Naive B cell (primary cell): ENCODE measurements around the gene PAK6. TPM values are rescaled to one million over a fixed set of nuclear protein-coding genes. Genes with fewer than 3 reads are reported as not detected.

Experiments used
- ATAC-seq, 2 donors: fragments of 150-1000 bp; cut with Tn5 transposase; 2 replicates each; pipeline ENCODE4 v1.10.0; 2021; ENCODE audit warnings: low read depth in 2 of 2, mild to moderate bottlenecking in 2 of 2, moderate library complexity in 2 of 2
- DNase-seq: peaks from one replicate; pipeline ENCODE4 v3.0.0; 2022
- H3K27ac Mint-ChIP-seq, 6 donors: one replicate each; pipeline ENCODE4 v1.8.0; 2020 to 2022; ENCODE audit warnings: mild to moderate bottlenecking in 6 of 6, mixed read lengths in 6 of 6, moderate library complexity in 5 of 6, inconsistent platforms in 2 of 6
- H3K27me3 Mint-ChIP-seq, 3 donors: one replicate each; pipeline ENCODE4 v1.8.0; 2021 to 2022; ENCODE audit warnings: mixed read lengths in 3 of 3, mild to moderate bottlenecking in 1 of 3
- H3K36me3 Mint-ChIP-seq, 2 donors: one replicate each; pipeline ENCODE4 v1.8.0; 2020 to 2022; ENCODE audit warnings: mixed read lengths in 2 of 2, inconsistent platforms in 1 of 2, mild to moderate bottlenecking in 1 of 2
- H3K4me1 Mint-ChIP-seq, 3 donors: one replicate each; pipeline ENCODE4 v1.8.0; 2020 to 2022; ENCODE audit warnings: mixed read lengths in 3 of 3, inconsistent platforms in 1 of 3, mild to moderate bottlenecking in 1 of 3, moderate library complexity in 1 of 3
- H3K4me3 Mint-ChIP-seq, 8 donors: one replicate each; pipeline ENCODE4 v1.8.0; 2020 to 2022; ENCODE audit warnings: mild to moderate bottlenecking in 8 of 8, mixed read lengths in 8 of 8, moderate library complexity in 8 of 8, inconsistent platforms in 2 of 8
- H3K9me3 Mint-ChIP-seq, 7 donors: one replicate each; pipeline ENCODE4 v1.8.0; 2020 to 2022; ENCODE audit warnings: mixed read lengths in 7 of 7, mild to moderate bottlenecking in 5 of 7, inconsistent platforms in 2 of 7, moderate library complexity in 1 of 7
- polyA plus RNA-seq, 6 donors: library from polyadenylated mRNA; unstranded; fragments of 300-500 nt; fragmentation: Illumina TruSeq; gene quantifications; one replicate each; pipeline ENCODE4 v1.2.3, GENCODE V29; 2021; ENCODE audit warnings: low read depth in 6 of 6

Gene PAK6
- polyA plus RNA-seq, 6 donors from 2014 or later: not detected

DNA sequence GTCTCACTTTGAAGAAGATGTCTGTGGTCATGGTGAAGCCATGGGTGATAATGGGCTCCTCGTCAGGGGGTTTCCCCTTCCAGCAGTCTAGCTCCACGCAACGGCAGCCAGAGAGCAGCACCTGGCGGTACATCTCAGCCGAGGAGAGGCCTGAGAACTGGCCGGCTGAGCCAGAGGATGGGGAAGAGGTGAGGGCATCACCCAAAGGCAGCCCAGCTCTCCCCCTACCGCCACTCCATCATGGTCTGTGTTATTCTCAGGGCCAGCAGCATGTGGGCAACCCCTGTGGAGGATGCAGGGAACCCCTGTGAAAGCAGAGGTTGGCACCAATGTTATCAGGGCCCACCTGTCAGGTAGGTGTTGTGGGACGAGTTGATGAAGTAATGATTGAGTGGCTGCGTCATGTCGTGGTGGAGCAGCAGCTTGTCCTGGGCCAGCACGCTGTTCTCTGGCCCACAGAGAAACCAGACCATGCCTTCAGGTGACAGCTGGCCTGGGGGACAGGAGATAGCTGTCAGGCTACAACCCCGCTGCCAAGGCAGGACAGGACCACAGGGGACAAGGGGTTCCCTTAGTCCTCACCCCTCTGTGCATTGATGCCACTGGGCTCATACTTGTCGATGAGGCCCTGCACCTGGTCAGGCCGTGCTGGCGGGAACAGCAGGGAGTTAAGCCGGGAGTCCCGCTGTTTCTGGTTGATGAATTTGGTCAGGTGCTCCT lies 59.5 kb downstream of the PAK6 start:
- Mint-ChIP-seq H3K4me3 (no peak overlapping the region), H3K4me1 (peaks cover 2 to 20% (median 9%) of the 10 kb centered on the region in 3 donors), H3K27me3 (no peaks in the 10 kb centered on the region), H3K9me3 (peaks cover 0 to 15% (median 6%) of the 10 kb centered on the region in 7 donors), H3K27ac (no peak overlapping the region), H3K36me3 (peaks cover 18 to 52% of the 10 kb centered on the region in 2 donors)
- ATAC-seq (no peak), DNase-seq (no peak)

DNA sequence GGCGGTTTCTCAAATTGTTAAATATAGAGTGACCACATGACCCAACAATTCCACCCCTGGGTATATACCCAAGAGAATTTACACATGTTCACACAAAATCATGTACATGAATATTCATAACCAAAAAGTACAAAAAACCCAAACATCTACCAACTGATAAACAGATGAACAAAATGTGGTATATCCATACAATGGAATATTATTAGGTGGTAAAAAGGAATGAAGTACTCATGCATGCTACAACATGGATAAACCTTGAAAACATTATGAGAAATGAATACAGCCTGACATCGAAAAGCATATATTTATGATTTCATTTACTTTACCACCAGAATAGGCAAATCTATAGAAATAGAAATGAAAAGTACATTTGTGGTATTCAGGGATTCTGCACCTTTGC lies 61.5 kb downstream of the PAK6 start:
- H3K27ac Mint-ChIP-seq: no peak overlapping the region
- ATAC-seq: no peak
- DNase-seq: no peak
- no peaks in the 10 kb centered on the region for H3K27me3 Mint-ChIP-seq
- no peak overlapping the region for H3K4me3 Mint-ChIP-seq
- H3K4me1 Mint-ChIP-seq: peaks cover 18 to 35% (median 24%) of the 10 kb centered on the region in 3 donors
- H3K36me3 Mint-ChIP-seq: peaks cover 18 to 56% of the 10 kb centered on the region in 2 donors
- H3K9me3 Mint-ChIP-seq: peaks cover 0 to 15% (median 6%) of the 10 kb centered on the region in 7 donors

DNA sequence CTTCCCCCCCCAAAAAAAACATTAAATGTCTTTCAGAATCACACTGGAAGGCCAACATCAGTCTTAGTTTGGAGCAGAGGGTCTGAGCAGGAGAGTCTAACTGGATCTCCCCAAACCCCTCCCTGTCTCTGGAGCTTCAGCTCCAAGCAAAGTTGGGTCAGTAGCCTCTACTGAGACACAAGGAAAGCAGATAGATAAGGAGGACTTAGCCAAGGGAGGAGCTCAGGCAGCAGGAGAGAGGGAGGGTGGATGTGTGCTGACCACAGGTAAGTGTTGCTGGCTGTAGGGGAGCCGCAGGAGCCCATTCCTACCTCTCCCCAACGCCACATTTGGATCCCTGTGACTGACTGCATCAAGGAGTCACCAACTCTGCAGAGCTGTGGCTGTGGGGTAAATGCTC lies 61.9 kb downstream of the PAK6 start:
- DNase-seq: no peak

DNA sequence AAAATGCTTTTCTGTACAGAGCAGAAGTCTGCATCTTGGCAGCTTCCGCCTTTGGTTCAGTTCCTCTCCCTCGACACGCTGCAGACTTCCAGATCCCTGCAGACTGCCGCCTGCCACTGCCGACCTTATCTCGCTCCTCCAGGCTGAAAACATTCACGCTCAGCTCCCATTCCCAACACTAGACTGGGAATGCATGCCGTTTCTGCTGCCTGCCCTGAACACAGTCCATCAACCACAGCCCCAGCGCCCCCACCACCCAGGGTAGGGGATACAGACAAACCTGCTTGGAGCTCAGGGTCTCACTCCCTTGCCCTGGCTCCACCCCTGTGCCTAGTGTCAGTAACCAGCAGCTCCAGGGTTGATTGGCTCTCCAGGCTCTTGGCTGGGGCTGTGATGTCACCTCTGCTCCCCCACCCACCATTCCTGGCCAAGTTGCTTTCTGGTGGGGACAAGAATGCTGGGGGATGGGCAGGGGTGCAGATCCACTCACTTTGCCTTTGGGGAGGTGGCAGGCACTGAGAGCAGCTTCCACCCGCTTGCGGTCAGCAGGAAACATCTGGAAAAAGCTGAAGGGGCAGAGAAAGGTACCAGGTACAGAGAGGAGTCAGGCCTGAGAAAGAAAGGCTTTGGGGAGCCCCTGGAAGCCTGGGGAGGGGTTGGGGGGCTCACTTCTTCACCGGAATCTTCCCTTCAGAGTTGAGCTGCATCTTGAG lies 62.8 kb downstream of the PAK6 start:
- DNase-seq (no peak), ATAC-seq (no peak)
- peaks cover 0 to 15% (median 6%) of the 10 kb centered on the region in 7 donors for H3K9me3 Mint-ChIP-seq
- H3K27ac Mint-ChIP-seq: peak overlapping the region in 2 of 6 donors; percentile 41 to 72
- no peaks in the 10 kb centered on the region for H3K27me3 Mint-ChIP-seq
- no peak overlapping the region for H3K4me3 Mint-ChIP-seq
- peaks cover 27 to 33% (median 28%) of the 10 kb centered on the region in 3 donors for H3K4me1 Mint-ChIP-seq
- H3K36me3 Mint-ChIP-seq: peaks cover 18 to 51% of the 10 kb centered on the region in 2 donors

More for the DNA sequence above, 61.9 kb downstream of the PAK6 start:
- no peaks in the 10 kb centered on the region for H3K27me3 Mint-ChIP-seq
- H3K9me3 Mint-ChIP-seq: peaks cover 0 to 15% (median 6%) of the 10 kb centered on the region in 7 donors
- peaks cover 19 to 35% (median 21%) of the 10 kb centered on the region in 3 donors for H3K4me1 Mint-ChIP-seq
- no peak for ATAC-seq
- peaks cover 18 to 52% of the 10 kb centered on the region in 2 donors for H3K36me3 Mint-ChIP-seq
- no peak overlapping the region for H3K27ac Mint-ChIP-seq
- H3K4me3 Mint-ChIP-seq: no peak overlapping the region

DNA sequence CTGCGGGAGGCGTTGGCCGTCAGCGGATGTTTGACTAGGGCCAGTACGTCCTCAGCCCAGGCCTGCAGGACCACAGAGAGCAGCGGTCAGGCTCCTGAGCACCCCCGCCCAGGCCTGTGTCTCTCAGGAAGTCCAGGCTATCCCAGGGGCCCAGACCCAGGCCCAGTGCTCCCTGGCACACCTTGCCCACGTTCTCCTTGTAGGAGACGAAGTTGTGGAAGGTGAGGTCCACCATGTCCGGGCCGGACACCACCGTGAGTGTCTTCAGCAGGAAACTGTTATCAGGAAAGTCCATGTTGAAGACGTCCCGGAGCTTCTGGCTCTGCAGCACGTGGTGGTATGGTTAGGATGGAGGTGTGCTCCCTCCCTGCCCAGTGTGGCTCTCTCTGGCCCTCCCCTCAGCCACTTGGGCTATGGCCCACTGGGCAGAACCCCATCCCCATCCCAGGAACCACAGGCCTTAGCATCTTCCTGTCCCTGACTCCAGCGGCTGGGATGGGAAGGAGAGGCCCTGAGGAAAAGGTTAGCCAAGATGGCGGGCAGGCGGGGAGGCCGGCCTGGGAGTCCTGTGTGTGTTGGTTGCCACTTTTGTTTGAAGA lies 63.5 kb downstream of the PAK6 start:
- peaks cover 0 to 15% (median 6%) of the 10 kb centered on the region in 7 donors for H3K9me3 Mint-ChIP-seq
- H3K4me3 Mint-ChIP-seq: no peak overlapping the region
- ATAC-seq (no peak), DNase-seq (no peak)
- peaks cover 32 to 36% (median 35%) of the 10 kb centered on the region in 3 donors for H3K4me1 Mint-ChIP-seq
- peaks cover 18 to 43% of the 10 kb centered on the region in 2 donors for H3K36me3 Mint-ChIP-seq
- H3K27ac Mint-ChIP-seq: no peak overlapping the region
- H3K27me3 Mint-ChIP-seq: no peaks in the 10 kb centered on the region

- Mint-ChIP-seq H3K36me3 (peaks cover 18 to 37% of the 10 kb centered on the region in 2 donors), H3K27ac (no peak overlapping the region), H3K9me3 (peaks cover 0 to 15% (median 6%) of the 10 kb centered on the region in 7 donors), H3K4me3 (no peak overlapping the region), H3K27me3 (no peaks in the 10 kb centered on the region), H3K4me1 (peaks cover 33 to 38% (median 36%) of the 10 kb centered on the region in 3 donors)
- no peak for ATAC-seq
- no peak for DNase-seq
These were observed 64.1 kb downstream of the PAK6 start for GRCh38 chr15:40302981-40303380.

DNA sequence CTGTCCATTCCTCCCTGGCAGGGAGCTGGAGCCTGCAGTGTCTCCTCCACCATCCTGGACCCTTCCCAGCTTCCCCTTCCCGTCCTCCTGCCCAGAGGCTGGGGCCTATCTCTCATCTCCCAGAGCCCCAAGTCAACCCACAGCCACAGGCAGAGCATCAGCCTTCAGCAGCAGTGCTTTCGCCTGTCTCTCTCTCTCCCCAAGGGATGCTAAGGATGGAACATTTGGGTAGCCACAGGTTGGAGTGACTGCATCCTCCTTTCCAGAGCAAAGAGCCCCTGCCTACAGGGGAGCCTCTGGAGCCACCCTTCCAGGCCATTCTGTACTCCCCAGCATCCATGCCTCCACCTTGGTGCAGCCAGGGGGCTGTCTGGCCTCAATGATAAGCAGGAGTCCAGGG lies 64.7 kb downstream of the PAK6 start:
- ATAC-seq (no peak), DNase-seq (no peak)
- Mint-ChIP-seq H3K27ac (peak overlapping the region in 3 of 6 donors; percentile 61 to 69 (median 68)), H3K27me3 (no peaks in the 10 kb centered on the region), H3K36me3 (peaks cover 18 to 33% of the 10 kb centered on the region in 2 donors), H3K4me3 (no peak overlapping the region), H3K9me3 (peaks cover 0 to 15% (median 6%) of the 10 kb centered on the region in 7 donors), H3K4me1 (peaks cover 37 to 40% (median 40%) of the 10 kb centered on the region in 3 donors)

DNA sequence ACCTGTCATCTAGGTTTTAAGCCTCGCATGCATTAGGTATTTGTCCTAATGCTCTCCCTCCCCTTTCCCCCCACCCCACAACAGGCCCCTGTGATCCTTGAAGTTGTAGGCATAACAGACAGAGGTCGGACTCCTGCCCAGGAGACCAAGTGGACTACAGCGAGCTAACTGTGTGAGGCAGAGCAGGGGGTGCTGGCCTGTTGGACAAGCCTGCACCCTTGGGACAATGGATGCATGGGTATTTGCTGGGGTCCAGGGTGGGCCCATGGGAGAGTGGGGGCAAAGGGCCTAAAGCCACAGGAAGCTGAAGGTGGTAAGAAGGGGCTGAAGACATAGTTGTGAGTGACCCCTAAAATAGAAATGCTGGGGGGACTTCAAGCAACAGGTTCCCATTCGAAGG lies 66.4 kb downstream of the PAK6 start:
- Mint-ChIP-seq H3K36me3 (peaks cover 8 to 23% of the 10 kb centered on the region in 2 donors), H3K27me3 (no peaks in the 10 kb centered on the region), H3K4me1 (peaks cover 50 to 57% (median 55%) of the 10 kb centered on the region in 3 donors), H3K27ac (peak overlapping the region in 2 of 6 donors; percentile 42 to 54), H3K9me3 (peaks cover 0 to 6% (median 4%) of the 10 kb centered on the region in 7 donors), H3K4me3 (peak overlapping the region in 4 of 8 donors; percentile 18 to 93 (median 55))
- no peak for ATAC-seq
- DNase-seq: no peak

GRCh38 chr15:40306371-40306770 lies 67.5 kb downstream of the PAK6 start:
- no peak for DNase-seq
- Mint-ChIP-seq H3K27ac (peak overlapping the region in 5 of 6 donors; percentile 42 to 92 (median 78)), H3K36me3 (peaks cover 0 to 15% of the 10 kb centered on the region in 2 donors), H3K9me3 (no peaks in the 10 kb centered on the region), H3K27me3 (no peaks in the 10 kb centered on the region), H3K4me1 (peaks cover 50 to 59% (median 55%) of the 10 kb centered on the region in 3 donors), H3K4me3 (peak overlapping the region; percentile 92 to 97 (median 94))
- ATAC-seq: no peak

- peak overlapping the region; percentile 42 to 98 (median 69) for H3K27ac Mint-ChIP-seq
- DNase-seq (no peak), ATAC-seq (no peak)
- H3K9me3 Mint-ChIP-seq: no peaks in the 10 kb centered on the region
- H3K4me3 Mint-ChIP-seq: peak overlapping the region; percentile 92 to 97 (median 94)
- H3K4me1 Mint-ChIP-seq: peaks cover 50 to 59% (median 55%) of the 10 kb centered on the region in 3 donors
- no peaks in the 10 kb centered on the region for H3K27me3 Mint-ChIP-seq
- peaks cover 0 to 10% of the 10 kb centered on the region in 2 donors for H3K36me3 Mint-ChIP-seq
These were observed 68.0 kb downstream of the PAK6 start for GRCh38 chr15:40306908-40307307.

DNA sequence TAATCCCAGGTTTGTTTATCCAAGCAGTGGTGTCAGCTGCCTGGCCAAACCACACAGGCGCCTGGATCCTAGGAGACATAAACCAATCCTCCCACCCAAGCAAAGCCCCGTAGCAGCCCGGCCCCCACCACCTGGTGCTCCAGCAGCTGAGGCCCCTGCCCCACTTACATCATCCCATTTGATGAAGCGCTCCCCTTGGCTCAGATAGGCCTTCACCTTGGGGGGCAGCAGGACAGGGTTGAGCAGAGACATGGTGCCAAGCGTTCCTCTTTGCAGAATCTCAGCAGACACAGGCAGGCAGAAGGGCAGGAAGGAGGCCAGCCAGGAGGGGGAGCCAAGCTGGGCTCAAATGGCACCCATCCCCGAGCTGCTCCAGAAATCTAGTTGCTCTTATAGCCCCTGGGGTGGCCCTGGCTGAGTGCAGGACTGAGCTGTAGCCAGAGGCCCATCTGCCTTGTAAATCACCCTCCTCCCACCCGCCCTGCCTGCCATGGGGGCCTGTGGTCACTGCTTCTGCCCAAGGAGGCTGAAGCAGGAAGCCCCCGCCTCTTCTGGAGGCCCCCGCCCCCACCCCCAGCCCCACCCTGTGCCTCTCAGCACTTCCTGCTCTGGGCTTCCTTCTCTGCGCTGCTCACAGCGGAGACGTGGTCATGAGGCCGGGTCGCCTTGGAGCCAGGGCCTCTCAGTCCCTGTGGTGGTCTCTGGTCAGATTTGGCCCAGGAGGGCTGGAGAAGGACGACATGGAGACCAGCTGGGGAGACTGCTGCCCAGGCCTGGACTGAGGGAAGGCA lies 68.8 kb downstream of the PAK6 start, which contains the start of gene PLCB2:
PLCB2 (minus strand) TSS at position 515 of the 791 bp plus-strand sequence; CDS start at position 252, 263 bp downstream.
- Mint-ChIP-seq H3K27me3 (peaks cover 0 to 4% (median 0%) of the 10 kb centered on the region in 3 donors), H3K9me3 (no peaks in the 10 kb centered on the region), H3K4me3 (peak within 1 kb of the TSS; percentile 92 to 97 (median 94)), H3K36me3 (peaks cover 0 to 9% of the 10 kb centered on the region in 2 donors), H3K27ac (peak within 1 kb of the TSS; percentile 86 to 98 (median 94)), H3K4me1 (peaks cover 50 to 59% (median 55%) of the 10 kb centered on the region in 3 donors)
- DNase-seq: peak; percentile 71
- ATAC-seq: peak; percentile 78

DNA sequence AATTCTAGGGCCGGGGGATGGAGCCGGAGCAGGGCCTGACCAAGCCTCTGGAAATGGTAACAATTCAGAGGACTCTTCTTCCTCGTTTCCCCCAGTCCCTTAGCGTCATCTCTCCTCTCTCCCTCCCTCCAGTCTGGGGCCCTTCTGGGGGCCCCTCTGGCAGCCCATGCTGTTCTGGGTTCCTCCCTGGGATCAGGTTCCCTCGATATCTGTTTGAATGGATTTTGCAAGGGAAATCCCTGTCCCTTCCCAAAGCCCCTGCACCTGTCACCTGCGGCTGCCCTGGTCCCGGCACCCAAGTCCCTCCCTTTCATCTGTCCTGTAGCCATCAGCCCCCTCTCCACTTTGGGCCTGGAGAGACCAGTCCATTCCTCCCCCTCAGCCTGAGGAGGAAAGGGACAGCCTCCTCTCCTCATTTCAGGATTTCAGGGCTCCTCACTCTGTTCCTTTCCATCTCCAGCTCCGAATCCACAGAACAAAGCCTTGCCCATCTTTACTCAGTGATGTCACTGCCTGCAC lies 70.5 kb downstream of the PAK6 start:
- Mint-ChIP-seq H3K4me3 (peak overlapping the region; percentile 88 to 97 (median 94)), H3K4me1 (peaks cover 42 to 50% (median 46%) of the 10 kb centered on the region in 3 donors)
- ATAC-seq: no peak

More for the DNA sequence above, 70.5 kb downstream of the PAK6 start:
- Mint-ChIP-seq H3K27me3 (peaks cover 0 to 5% (median 0%) of the 10 kb centered on the region in 3 donors), H3K9me3 (no peaks in the 10 kb centered on the region), H3K27ac (peak overlapping the region in 5 of 6 donors; percentile 6 to 98 (median 92)), H3K36me3 (no peaks in the 10 kb centered on the region)
- DNase-seq: no peak
